Kidney epithelial cell (primary cell): ENCODE measurements around the gene ULK4. TPM values are rescaled to one million over a fixed set of nuclear protein-coding genes. Genes with fewer than 3 reads are reported as not detected.

Source experiments
- DNase-seq: peaks from one replicate; pipeline ENCODE4 v3.0.0-alpha.2; 2010; ENCODE audit warnings: low read depth
- H3K27me3 ChIP-seq: 2 replicates; pipeline ENCODE4 v1.6.0; 2011; ENCODE audit warnings: low read length; ENCODE audit not compliant: control insufficient read depth, insufficient read depth
- H3K36me3 ChIP-seq: 2 replicates; pipeline ENCODE4 v1.5.1; 2011; ENCODE audit warnings: low read length; ENCODE audit not compliant: control insufficient read depth, insufficient read depth
- H3K4me3 ChIP-seq: 2 replicates; pipeline ENCODE4 v1.5.1; 2011; ENCODE audit warnings: low read depth, mild to moderate bottlenecking, control low read depth, low read length
- CTCF ChIP-seq: IDR thresholded peaks from 2 replicates; pipeline ENCODE4 v1.5.1; 2011; ENCODE audit warnings: mild to moderate bottlenecking, moderate library complexity, low read length, control low read depth, inconsistent platforms; ENCODE audit not compliant: insufficient read depth, poor library complexity, severe bottlenecking
- total RNA-seq: library from RNA; depleted of rRNA; stranded (reverse); fragments of >200 nt; gene quantifications from 2 replicates; pipeline ENCODE4 v1.2.3, GENCODE V29; 2015

The ULK4 gene
- total RNA-seq, 1 donor from 2014 or later = 18.3 TPM

- no peak for TF ChIP-seq CTCF
- H3K4me3 ChIP-seq = no peak overlapping the region
- no peaks in the 10 kb centered on the region for H3K27me3 ChIP-seq
- no peak for DNase-seq
- no peaks in the 10 kb centered on the region for H3K36me3 ChIP-seq
These were observed 368.1 kb downstream of the ULK4 start for GRCh38 chr3:41593774-41594173.

DNA sequence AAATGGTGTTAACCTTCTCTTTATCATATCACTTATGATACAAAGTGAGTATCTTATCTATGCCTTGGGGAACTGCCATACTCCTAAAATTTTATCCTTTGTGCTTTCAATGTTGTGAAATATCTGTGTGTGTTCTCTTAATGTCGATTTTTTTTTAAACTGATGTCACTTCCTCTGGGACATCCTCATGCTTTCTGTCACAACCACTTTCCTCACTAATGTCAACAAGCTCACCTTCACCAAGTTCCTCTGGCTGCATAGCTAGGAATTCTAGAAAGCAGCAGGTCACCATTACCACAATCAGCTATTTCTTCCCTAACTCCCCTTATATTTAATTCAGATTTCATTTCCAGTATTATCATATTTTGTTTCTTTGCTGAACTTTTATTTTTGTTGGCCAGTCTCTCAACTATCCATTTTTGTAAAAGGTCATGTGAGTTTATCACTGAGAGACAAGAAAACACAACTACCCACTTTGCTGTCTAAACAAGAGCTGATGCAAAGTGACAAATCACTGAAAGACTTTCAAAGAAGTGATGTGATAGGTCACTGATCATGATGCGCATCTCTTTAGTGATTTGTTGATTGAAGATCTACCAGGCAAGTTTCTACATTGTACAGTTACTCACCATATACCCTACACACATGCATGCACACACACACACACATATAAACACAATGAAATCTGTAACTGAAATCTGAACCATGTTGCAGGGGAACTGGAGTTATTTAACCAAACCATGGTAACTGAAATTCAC lies 369.0 kb downstream of the ULK4 start:
- DNase-seq = no peak
- no peak for TF ChIP-seq CTCF
- Histone ChIP-seq H3K4me3 (no peak overlapping the region), H3K36me3 (no peaks in the 10 kb centered on the region), H3K27me3 (no peaks in the 10 kb centered on the region)

- H3K4me3 ChIP-seq = no peak overlapping the region
- no peak for TF ChIP-seq CTCF
These were observed 378.9 kb downstream of the ULK4 start for GRCh38 chr3:41583014-41583413.

DNA sequence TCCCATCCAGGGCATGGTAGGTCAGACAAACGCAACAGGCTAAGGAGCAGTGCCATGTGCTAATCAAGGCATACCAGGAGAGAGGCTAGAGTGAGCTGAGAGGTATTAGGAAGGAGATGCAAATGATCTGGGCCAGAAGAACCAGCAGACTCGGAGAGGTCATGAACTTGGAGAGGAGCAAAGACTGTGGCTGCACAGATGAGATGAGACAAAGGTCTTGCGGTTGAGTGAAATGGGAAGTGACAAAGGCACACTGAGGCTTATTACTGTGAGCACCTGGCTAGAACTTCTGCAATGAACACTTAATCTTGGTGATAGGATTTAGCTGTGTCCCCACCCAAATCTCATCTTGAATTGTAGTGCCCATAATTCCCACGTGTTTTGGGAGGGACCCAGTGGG lies 380.2 kb downstream of the ULK4 start:
- TF ChIP-seq CTCF = no peak
- H3K4me3 ChIP-seq = no peak overlapping the region
- DNase-seq = no peak
- no peaks in the 10 kb centered on the region for H3K36me3 ChIP-seq
- no peaks in the 10 kb centered on the region for H3K27me3 ChIP-seq

More at GRCh38 chr3:41583014-41583413, 378.9 kb downstream of the ULK4 start:
- H3K36me3 ChIP-seq = no peaks in the 10 kb centered on the region
- H3K27me3 ChIP-seq = no peaks in the 10 kb centered on the region
- DNase-seq = no peak

DNA sequence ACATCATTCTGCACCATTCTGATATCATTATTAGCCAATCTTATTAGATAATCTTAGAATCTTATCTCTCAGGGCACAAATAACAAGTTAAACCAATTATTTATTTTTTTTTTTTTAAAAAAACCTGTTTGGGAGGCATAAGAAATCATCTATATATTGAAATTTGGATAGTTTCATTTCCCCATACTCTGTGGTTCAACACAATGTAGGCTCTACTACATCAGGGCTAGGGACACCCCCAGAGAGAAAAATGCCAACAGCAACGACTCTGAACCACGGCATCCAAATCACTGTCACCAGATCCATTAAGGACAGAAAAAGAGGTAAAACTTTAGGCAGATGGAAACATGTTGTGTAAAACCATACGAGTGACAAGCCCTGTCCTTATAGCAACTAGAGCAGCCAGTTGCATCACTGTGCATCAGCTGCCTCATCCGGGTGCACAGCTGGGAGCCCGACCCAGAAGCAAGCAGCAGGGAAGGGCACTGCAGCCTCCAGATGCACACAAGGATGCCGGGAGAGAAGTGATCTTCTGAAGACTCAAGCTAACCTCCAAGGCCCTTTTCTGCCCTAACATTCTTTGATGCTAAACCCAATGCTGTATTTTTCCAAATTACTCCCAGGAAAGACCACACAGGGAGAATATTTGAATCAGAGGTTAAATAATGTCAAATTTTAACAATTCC lies 381.5 kb downstream of the ULK4 start:
- no peak for TF ChIP-seq CTCF
- Histone ChIP-seq H3K4me3 (no peak overlapping the region), H3K27me3 (no peaks in the 10 kb centered on the region), H3K36me3 (no peaks in the 10 kb centered on the region)
- DNase-seq = no peak
